ENCODE measurements around the gene AZIN2.
"Not testable (repeated sequence)": the region's sequence is repeated elsewhere in the genome, so short reads cannot be mapped to it uniquely, and the experiment has no call there.

Gene AZIN2

GRCh38 chr1:33131191-33131590 is 50.2 kb downstream of the AZIN2 start:
- DNase-seq, result no peak

GRCh38 chr1:33132549-33132948 is 51.6 kb downstream of the AZIN2 start:
- DNase-seq, result no peak

GRCh38 chr1:33133478-33134105 is 52.6 kb downstream of the AZIN2 start:
- no peak for DNase-seq

- DNase-seq, result not testable (repeated sequence)
Observed at GRCh38 chr1:33136041-33136440, 55.1 kb downstream of the AZIN2 start.

GRCh38 chr1:33137800-33138199 is 56.8 kb downstream of the AZIN2 start:
- DNase-seq, result no peak

- DNase-seq, result no peak
Observed at GRCh38 chr1:33140153-33141149, 59.5 kb downstream of the AZIN2 start.

GRCh38 chr1:33141216-33141615 is 60.3 kb downstream of the AZIN2 start:
- no peak for DNase-seq

- no peak for DNase-seq
Observed at GRCh38 chr1:33141781-33142180, 60.8 kb downstream of the AZIN2 start.

GRCh38 chr1:33142483-33143064 is 61.6 kb downstream of the AZIN2 start:
- DNase-seq, result no peak

- no peak for DNase-seq
Observed at GRCh38 chr1:33143176-33143575, 62.2 kb downstream of the AZIN2 start.

GRCh38 chr1:33143698-33144097 is 62.7 kb downstream of the AZIN2 start:
- no peak for DNase-seq

- no peak for DNase-seq
Observed at GRCh38 chr1:33146003-33146402, 65.0 kb downstream of the AZIN2 start.

- DNase-seq, result no peak
Observed at GRCh38 chr1:33147275-33147996, 66.5 kb downstream of the AZIN2 start.

GRCh38 chr1:33147997-33148314 is 67.0 kb downstream of the AZIN2 start:
- DNase-seq, result no peak

GRCh38 chr1:33148615-33149014 is 67.7 kb downstream of the AZIN2 start:
- DNase-seq, result no peak

GRCh38 chr1:33149453-33150190 is 68.7 kb downstream of the AZIN2 start:
- no peak for DNase-seq

- no peak for DNase-seq
Observed at GRCh38 chr1:33150522-33150921, 69.6 kb downstream of the AZIN2 start.

- no peak for DNase-seq
Observed at GRCh38 chr1:33151116-33151515, 70.2 kb downstream of the AZIN2 start.

- peak; percentile 49 for DNase-seq
Observed at GRCh38 chr1:33152685-33153432, 71.9 kb downstream of the AZIN2 start.

GRCh38 chr1:33153650-33154049 is 72.7 kb downstream of the AZIN2 start:
- no peak for DNase-seq

- no peak for DNase-seq
Observed at GRCh38 chr1:33155877-33156538, 75.1 kb downstream of the AZIN2 start.

Measured in NCI-H1105 (cell line).